ENCODE data around the gene ZDHHC20. TPM values are rescaled to one million over a fixed set of nuclear protein-coding genes. Genes with fewer than 3 reads are reported as not detected.

The ZDHHC20 gene
- total RNA-seq, 1 donor from 2014 or later: 64.0 TPM

GRCh38 chr13:21364916-21365315, 94.2 kb downstream of the ZDHHC20 start:
- no peak overlapping the region for H3K27ac Mint-ChIP-seq (ENCODE audit: unreplicated experiment)
- no peaks in the 10 kb centered on the region for H3K27me3 Mint-ChIP-seq (ENCODE audit: low read depth)
- no peak for DNase-seq (ENCODE audit: low spot score)
- no peak overlapping the region for H3K4me3 Mint-ChIP-seq (ENCODE audit: unreplicated experiment)
- no peak for TF ChIP-seq CTCF (IDR thresholded peaks at IDR 0.05)
- H3K9me3 Mint-ChIP-seq (ENCODE audit: low read depth): peaks cover 17% of the 10 kb centered on the region
- no peaks in the 10 kb centered on the region for H3K4me1 Mint-ChIP-seq (ENCODE audit: low read depth)
- H3K36me3 Mint-ChIP-seq (ENCODE audit: low read depth): no peaks in the 10 kb centered on the region

GRCh38 chr13:21364357-21364756, 94.7 kb downstream of the ZDHHC20 start:
- no peaks in the 10 kb centered on the region for H3K27me3 Mint-ChIP-seq (ENCODE audit: low read depth)
- peaks cover 17% of the 10 kb centered on the region for H3K9me3 Mint-ChIP-seq (ENCODE audit: low read depth)
- no peaks in the 10 kb centered on the region for H3K36me3 Mint-ChIP-seq (ENCODE audit: low read depth)
- H3K4me1 Mint-ChIP-seq (ENCODE audit: low read depth): no peaks in the 10 kb centered on the region
- H3K4me3 Mint-ChIP-seq (ENCODE audit: unreplicated experiment): no peak overlapping the region
- TF ChIP-seq CTCF (IDR thresholded peaks at IDR 0.05): no peak
- no peak overlapping the region for H3K27ac Mint-ChIP-seq (ENCODE audit: unreplicated experiment)
- peak; percentile 54 for DNase-seq (ENCODE audit: low spot score)

- Mint-ChIP-seq H3K27me3 (ENCODE audit: low read depth) (no peaks in the 10 kb centered on the region), H3K9me3 (ENCODE audit: low read depth) (peaks cover 20% of the 10 kb centered on the region), H3K36me3 (ENCODE audit: low read depth) (no peaks in the 10 kb centered on the region), H3K4me3 (ENCODE audit: unreplicated experiment) (no peak overlapping the region), H3K27ac (ENCODE audit: unreplicated experiment) (no peak overlapping the region), H3K4me1 (ENCODE audit: low read depth) (no peaks in the 10 kb centered on the region)
- no peak for TF ChIP-seq CTCF (IDR thresholded peaks at IDR 0.05)
- DNase-seq (ENCODE audit: low spot score): no peak
Observed at GRCh38 chr13:21362741-21363140, 96.4 kb downstream of the ZDHHC20 start.

- Mint-ChIP-seq H3K9me3 (ENCODE audit: low read depth) (peaks cover 20% of the 10 kb centered on the region), H3K4me3 (ENCODE audit: unreplicated experiment) (no peak overlapping the region), H3K4me1 (ENCODE audit: low read depth) (no peaks in the 10 kb centered on the region), H3K36me3 (ENCODE audit: low read depth) (no peaks in the 10 kb centered on the region), H3K27me3 (ENCODE audit: low read depth) (no peaks in the 10 kb centered on the region), H3K27ac (ENCODE audit: unreplicated experiment) (no peak overlapping the region)
- peak; percentile 37 for DNase-seq (ENCODE audit: low spot score)
- no peak for TF ChIP-seq CTCF (IDR thresholded peaks at IDR 0.05)
Observed at GRCh38 chr13:21361706-21362105, 97.4 kb downstream of the ZDHHC20 start.

- no peaks in the 10 kb centered on the region for H3K4me1 Mint-ChIP-seq (ENCODE audit: low read depth)
- H3K27ac Mint-ChIP-seq (ENCODE audit: unreplicated experiment): no peak overlapping the region
- peak; percentile 47 for DNase-seq (ENCODE audit: low spot score)
- no peak for TF ChIP-seq CTCF (IDR thresholded peaks at IDR 0.05)
- H3K9me3 Mint-ChIP-seq (ENCODE audit: low read depth): peaks cover 20% of the 10 kb centered on the region
- H3K27me3 Mint-ChIP-seq (ENCODE audit: low read depth): no peaks in the 10 kb centered on the region
- no peak overlapping the region for H3K4me3 Mint-ChIP-seq (ENCODE audit: unreplicated experiment)
- H3K36me3 Mint-ChIP-seq (ENCODE audit: low read depth): no peaks in the 10 kb centered on the region
Observed at GRCh38 chr13:21361123-21361522, 98.0 kb downstream of the ZDHHC20 start.
